CD4-positive, alpha-beta T cell treated with Interleukin-15 for 4 hours (primary cell): ENCODE measurements around the gene USE1.

Experiments used
- DNase-seq: peaks from one replicate; pipeline ENCODE4 v3.0.0-alpha.2; 2020; ENCODE audit warnings: low spot score

USE1 gene

GRCh38 chr19:17235971-17236777 is 21.0 kb downstream of the USE1 start:
- peak; percentile 17 for DNase-seq

GRCh38 chr19:17236811-17237543 is 21.8 kb downstream of the USE1 start:
- DNase-seq, result no peak

GRCh38 chr19:17237747-17238706 is 22.9 kb downstream of the USE1 start:
- no peak for DNase-seq

GRCh38 chr19:17240062-17240752 is 25.1 kb downstream of the USE1 start:
- DNase-seq, result no peak

GRCh38 chr19:17240826-17241399 is 25.8 kb downstream of the USE1 start:
- DNase-seq, result no peak

GRCh38 chr19:17242431-17243208 is 27.5 kb downstream of the USE1 start:
- DNase-seq, result no peak

- no peak for DNase-seq
Observed at GRCh38 chr19:17243211-17243829, 28.2 kb downstream of the USE1 start.

GRCh38 chr19:17243830-17244617 is 28.9 kb downstream of the USE1 start:
- no peak for DNase-seq

GRCh38 chr19:17244618-17245534 is 29.7 kb downstream of the USE1 start:
- no peak for DNase-seq

GRCh38 chr19:17245535-17245984 is 30.4 kb downstream of the USE1 start, which contains the start of gene NR2F6:
NR2F6 (minus strand) TSS chr19:17245919; CDS start chr19:17245220, 699 bp downstream.
- DNase-seq, result no peak

- no peak for DNase-seq
Observed at GRCh38 chr19:17246681-17247425, 31.7 kb downstream of the USE1 start.

- DNase-seq, result no peak
Observed at GRCh38 chr19:17248011-17248776, 33.0 kb downstream of the USE1 start.

GRCh38 chr19:17249887-17250548 is 34.9 kb downstream of the USE1 start:
- DNase-seq, result no peak

- DNase-seq, result no peak
Observed at GRCh38 chr19:17254636-17255035, 39.5 kb downstream of the USE1 start.

GRCh38 chr19:17255150-17255621 is 40.0 kb downstream of the USE1 start:
- DNase-seq, result no peak

- no peak for DNase-seq
Observed at GRCh38 chr19:17256130-17256529, 41.0 kb downstream of the USE1 start.
